ENCODE results near the gene PEX14. TPM values are rescaled to one million over a fixed set of nuclear protein-coding genes. Genes with fewer than 3 reads are reported as not detected.

PEX14 gene
- total RNA-seq, 1 experiment from 2014 or later: 36.0 TPM

GRCh38 chr1:10671090-10671489, 196.3 kb downstream of the PEX14 start:
- intact Hi-C loops (cut with micrococcal nuclease; ENCODE audit: unreplicated experiment): no loop called here
- CTCF ChIA-PET: interaction anchor here (0.7 kb wide), 1 partner anchor 239 kb away, joined by 7 read pairs; no protein-coding TSS in a partner anchor
- TF ChIP-seq POLR2AphosphoS5 (IDR thresholded peaks at IDR 0.05; ENCODE audit: low read depth, low read length): no peak
- TF ChIP-seq TCF7L2 (IDR thresholded peaks at IDR 0.05; ENCODE audit: low read depth, low read length): no peak
- TF ChIP-seq, protein P1, sequence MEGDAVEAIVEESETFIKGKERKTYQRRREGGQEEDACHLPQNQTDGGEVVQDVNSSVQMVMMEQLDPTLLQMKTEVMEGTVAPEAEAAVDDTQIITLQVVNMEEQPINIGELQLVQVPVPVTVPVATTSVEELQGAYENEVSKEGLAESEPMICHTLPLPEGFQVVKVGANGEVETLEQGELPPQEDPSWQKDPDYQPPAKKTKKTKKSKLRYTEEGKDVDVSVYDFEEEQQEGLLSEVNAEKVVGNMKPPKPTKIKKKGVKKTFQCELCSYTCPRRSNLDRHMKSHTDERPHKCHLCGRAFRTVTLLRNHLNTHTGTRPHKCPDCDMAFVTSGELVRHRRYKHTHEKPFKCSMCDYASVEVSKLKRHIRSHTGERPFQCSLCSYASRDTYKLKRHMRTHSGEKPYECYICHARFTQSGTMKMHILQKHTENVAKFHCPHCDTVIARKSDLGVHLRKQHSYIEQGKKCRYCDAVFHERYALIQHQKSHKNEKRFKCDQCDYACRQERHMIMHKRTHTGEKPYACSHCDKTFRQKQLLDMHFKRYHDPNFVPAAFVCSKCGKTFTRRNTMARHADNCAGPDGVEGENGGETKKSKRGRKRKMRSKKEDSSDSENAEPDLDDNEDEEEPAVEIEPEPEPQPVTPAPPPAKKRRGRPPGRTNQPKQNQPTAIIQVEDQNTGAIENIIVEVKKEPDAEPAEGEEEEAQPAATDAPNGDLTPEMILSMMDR (IDR thresholded peaks at IDR 0.05): no peak
- TF ChIP-seq SIN3A (IDR thresholded peaks at IDR 0.05; ENCODE audit: borderline replicate concordance, insufficient read depth, low read depth, low read length): no peak
- TF ChIP-seq REST (IDR thresholded peaks at IDR 0.05; ENCODE audit: insufficient read depth in 1 of 2, low read depth in 2 of 2, low read length in 1 of 2): no peak
- Histone ChIP-seq H3K4me3 (ENCODE audit: low read depth in 2 of 2, low read length in 2 of 2) (no peak overlapping the region), H3K4me1 (ENCODE audit: control insufficient read depth, insufficient read depth, low read length) (peaks cover 7% of the 10 kb centered on the region; the same call in 1 of the 2 replicates), H3K27me3 (ENCODE audit: control insufficient read depth, insufficient read depth, low read length) (no peaks in the 10 kb centered on the region), H3K9me3 (ENCODE audit: control insufficient read depth, insufficient read depth, low read depth, low read length) (no peaks in the 10 kb centered on the region), H3K36me3 (ENCODE audit: control insufficient read depth, insufficient read depth, low read length) (no peaks in the 10 kb centered on the region), H3K27ac (ENCODE audit: low read length) (no peak overlapping the region)
- POLR2A ChIA-PET: no interaction called here
- BruUV-seq (replicated peaks): no TSS peak
- ATAC-seq (no peak), DNase-seq (ENCODE audit: low read depth, low spot score) (no peak)
- in situ Hi-C loops (cut with HindIII; ENCODE audit: low pct_unique_long_range_greater_than_20kb, low sequenced_read_pairs): no loop called here

DNA sequence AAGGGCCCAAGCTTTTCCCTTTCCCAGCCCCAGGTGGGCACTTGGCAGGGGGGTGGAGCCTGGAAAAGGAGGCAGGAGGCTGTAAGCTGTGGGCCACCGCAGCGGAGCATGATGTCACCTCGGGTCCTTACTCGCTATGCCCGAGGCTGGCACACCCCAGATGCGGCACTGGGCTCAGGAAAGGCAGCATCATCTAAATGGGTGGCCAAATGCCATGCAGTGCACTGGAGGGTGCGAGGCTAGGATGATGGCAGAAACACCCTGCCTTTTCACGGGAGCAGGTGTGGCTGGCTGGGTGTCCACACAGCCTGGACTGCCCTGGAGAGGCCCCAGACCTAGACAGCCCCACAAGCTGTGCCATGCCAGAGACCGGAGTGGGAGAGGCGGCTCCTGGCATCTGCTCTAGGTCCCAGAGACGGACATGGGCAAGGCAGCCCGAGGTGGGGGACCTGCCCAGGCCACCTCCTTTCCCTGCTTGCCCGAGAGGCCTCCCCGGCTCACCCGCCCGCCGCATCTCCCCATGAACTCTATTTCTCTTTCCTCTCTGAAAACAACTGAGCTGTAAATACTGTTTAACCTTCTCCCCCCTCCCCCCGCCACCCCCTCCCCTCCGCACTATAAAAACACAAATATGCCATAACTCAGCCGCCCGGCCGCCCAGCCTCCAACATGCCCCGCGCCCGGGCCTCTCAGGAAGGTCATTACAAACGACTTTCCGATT, 197.0 kb downstream of the PEX14 start:
- H3K9me3 ChIP-seq (ENCODE audit: control insufficient read depth, insufficient read depth, low read depth, low read length): no peaks in the 10 kb centered on the region
- no peak for TF ChIP-seq REST (IDR thresholded peaks at IDR 0.05; ENCODE audit: insufficient read depth in 1 of 2, low read depth in 2 of 2, low read length in 1 of 2)
- TF ChIP-seq POLR2AphosphoS5 (IDR thresholded peaks at IDR 0.05; ENCODE audit: low read depth, low read length): no peak
- TF ChIP-seq TCF7L2 (IDR thresholded peaks at IDR 0.05; ENCODE audit: low read depth, low read length): no peak
- TF ChIP-seq, protein P1 (IDR thresholded peaks at IDR 0.05): no peak
- no peak for TF ChIP-seq SIN3A (IDR thresholded peaks at IDR 0.05; ENCODE audit: borderline replicate concordance, insufficient read depth, low read depth, low read length)
- intact Hi-C loops (cut with micrococcal nuclease; ENCODE audit: unreplicated experiment): no loop called here
- H3K4me3 ChIP-seq (ENCODE audit: low read depth in 2 of 2, low read length in 2 of 2): no peak overlapping the region
- DNase-seq (ENCODE audit: low read depth, low spot score) (no peak), ATAC-seq (no peak)
- TSS peak; percentile 53 for BruUV-seq (replicated peaks)
- in situ Hi-C loops (cut with HindIII; ENCODE audit: low pct_unique_long_range_greater_than_20kb, low sequenced_read_pairs): no loop called here
- CTCF ChIA-PET: no interaction called here
- peaks cover 8% of the 10 kb centered on the region; the same call in 1 of the 2 replicates for H3K4me1 ChIP-seq (ENCODE audit: control insufficient read depth, insufficient read depth, low read length)
- POLR2A ChIA-PET: no interaction called here
- no peak overlapping the region for H3K27ac ChIP-seq (ENCODE audit: low read length)
- no peaks in the 10 kb centered on the region for H3K27me3 ChIP-seq (ENCODE audit: control insufficient read depth, insufficient read depth, low read length)
- H3K36me3 ChIP-seq (ENCODE audit: control insufficient read depth, insufficient read depth, low read length): no peaks in the 10 kb centered on the region

All from Panc1 (cell line).